A673 (cell line): ENCODE data around the gene VWA2. TPM values are rescaled to one million over a fixed set of nuclear protein-coding genes. Genes with fewer than 3 reads are reported as not detected.

Source experiments
- BruUV-seq: library from RNA; stranded (reverse); fragments of 400-500 nt; replicated peaks from 2 replicates; lab custom pipeline; 2021; lab: Mats Ljungman, UMichigan
- CTCF ChIA-PET: fragments of 300-600 bp; sonication (Branson Sonifier 250); formaldehyde crosslinking; loops from one replicate; lab custom pipeline; 2022; ENCODE audit warnings: antibody characterized with exemption; lab: Charles Lee
- POLR2A ChIA-PET: fragments of 300-600 bp; sonication (Branson Sonifier 250); formaldehyde crosslinking; loops from one replicate; lab custom pipeline; 2022; ENCODE audit warnings: antibody characterized with exemption; ENCODE audit not compliant: low non-redundant PET; lab: Charles Lee
- DNase-seq: peaks from one replicate; pipeline ENCODE4 v3.0.0-alpha.2; 2015; ENCODE audit warnings: low spot score
- H3K27ac ChIP-seq: fragments of 200-600 bp; sonication (generic); 2 replicates; pipeline ENCODE4 v1.5.1; 2016; ENCODE audit warnings: mixed run types, low read depth, mild to moderate bottlenecking, mixed read lengths, antibody characterized with exemption, low read length; ENCODE audit not compliant: poor library complexity, severe bottlenecking
- H3K27me3 ChIP-seq: fragments of 200-600 bp; sonication (generic); replicated peaks from 2 replicates; pipeline ENCODE4 v1.6.1; 2017; ENCODE audit warnings: mixed run types, low read depth, mild to moderate bottlenecking, mixed read lengths, antibody characterized with exemption, low read length; ENCODE audit not compliant: insufficient read depth, poor library complexity
- H3K36me3 ChIP-seq: fragments of 200-600 bp; sonication (generic); 2 replicates; pipeline ENCODE4 v1.6.1; 2016; ENCODE audit warnings: mixed run types, mild to moderate bottlenecking, mixed read lengths, antibody characterized with exemption, low read length; ENCODE audit not compliant: insufficient read depth, poor library complexity, severe bottlenecking
- H3K4me1 ChIP-seq: fragments of 200-600 bp; sonication (generic); 2 replicates; pipeline ENCODE4 v1.6.1; 2017; ENCODE audit warnings: mixed run types, mild to moderate bottlenecking, mixed read lengths, antibody characterized with exemption, low read length; ENCODE audit not compliant: insufficient read depth, poor library complexity, severe bottlenecking
- H3K4me3 ChIP-seq: fragments of 200-600 bp; sonication (generic); 2 replicates; pipeline ENCODE4 v1.5.1; 2016; ENCODE audit warnings: low read depth, mixed run types, mild to moderate bottlenecking, mixed read lengths, low read length; ENCODE audit not compliant: poor library complexity, severe bottlenecking
- H3K9me3 ChIP-seq: fragments of 200-600 bp; sonication (generic); 2 replicates; pipeline ENCODE4 v1.6.1; 2016; ENCODE audit warnings: mixed run types, low read depth, mild to moderate bottlenecking, mixed read lengths, antibody characterized with exemption, low read length; ENCODE audit not compliant: poor library complexity, severe bottlenecking
- EZH2 ChIP-seq: fragments of 200-600 bp; sonication (generic); IDR thresholded peaks from 2 replicates; pipeline ENCODE4 v1.6.1; 2017; ENCODE audit warnings: borderline replicate concordance, low read depth, mild to moderate bottlenecking, mixed read lengths, antibody characterized with exemption, low read length; ENCODE audit not compliant: poor library complexity, severe bottlenecking
- intact Hi-C: fragments of 100-400 bp; cut with micrococcal nuclease; formaldehyde crosslinking; loops from one replicate; pipeline ENCODE4 v1.10.0; 2022; ENCODE audit not compliant: unreplicated experiment
- total RNA-seq: library from RNA; stranded (reverse); gene quantifications from 2 replicates; pipeline ENCODE4 v1.2.3, GENCODE V29; 2021
- TF ChIP-seq, protein P1 (sequence below): fragments of 300-800, 200-600 bp; sonication (generic); conservative IDR thresholded peaks from 2 replicates; pipeline ENCODE4 v1.5.1; 2017; ENCODE audit warnings: low read depth, mild to moderate bottlenecking, antibody characterized with exemption, low read length, moderate library complexity, mixed read lengths

VWA2 gene
- total RNA-seq, 1 experiment from 2014 or later, result not detected

DNA sequence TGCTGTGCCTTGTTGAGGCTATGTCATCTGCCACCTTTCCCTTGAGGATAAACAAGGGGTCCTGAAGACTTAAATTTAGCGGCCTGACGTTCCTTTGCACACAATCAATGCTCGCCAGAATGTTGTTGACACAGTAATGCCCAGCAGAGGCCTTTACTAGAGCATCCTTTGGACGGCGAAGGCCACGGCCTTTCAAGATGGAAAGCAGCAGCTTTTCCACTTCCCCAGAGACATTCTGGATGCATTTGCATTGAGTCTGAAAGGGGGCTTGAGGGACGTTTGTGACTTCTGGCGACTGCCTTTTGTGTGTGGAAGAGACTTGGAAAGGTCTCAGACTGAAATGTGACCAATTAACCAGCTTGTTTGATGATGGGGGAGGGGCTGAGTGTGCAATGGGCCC, 52.5 kb downstream of the VWA2 start:
- no TSS peak for BruUV-seq
- TF ChIP-seq EZH2, result no peak
- TF ChIP-seq, protein P1, sequence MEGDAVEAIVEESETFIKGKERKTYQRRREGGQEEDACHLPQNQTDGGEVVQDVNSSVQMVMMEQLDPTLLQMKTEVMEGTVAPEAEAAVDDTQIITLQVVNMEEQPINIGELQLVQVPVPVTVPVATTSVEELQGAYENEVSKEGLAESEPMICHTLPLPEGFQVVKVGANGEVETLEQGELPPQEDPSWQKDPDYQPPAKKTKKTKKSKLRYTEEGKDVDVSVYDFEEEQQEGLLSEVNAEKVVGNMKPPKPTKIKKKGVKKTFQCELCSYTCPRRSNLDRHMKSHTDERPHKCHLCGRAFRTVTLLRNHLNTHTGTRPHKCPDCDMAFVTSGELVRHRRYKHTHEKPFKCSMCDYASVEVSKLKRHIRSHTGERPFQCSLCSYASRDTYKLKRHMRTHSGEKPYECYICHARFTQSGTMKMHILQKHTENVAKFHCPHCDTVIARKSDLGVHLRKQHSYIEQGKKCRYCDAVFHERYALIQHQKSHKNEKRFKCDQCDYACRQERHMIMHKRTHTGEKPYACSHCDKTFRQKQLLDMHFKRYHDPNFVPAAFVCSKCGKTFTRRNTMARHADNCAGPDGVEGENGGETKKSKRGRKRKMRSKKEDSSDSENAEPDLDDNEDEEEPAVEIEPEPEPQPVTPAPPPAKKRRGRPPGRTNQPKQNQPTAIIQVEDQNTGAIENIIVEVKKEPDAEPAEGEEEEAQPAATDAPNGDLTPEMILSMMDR, result no peak
- Histone ChIP-seq H3K4me1 (no peaks in the 10 kb centered on the region), H3K4me3 (no peak overlapping the region), H3K9me3 (peaks cover 8% of the 10 kb centered on the region), H3K36me3 (no peaks in the 10 kb centered on the region), H3K27me3 (no peaks in the 10 kb centered on the region), H3K27ac (no peak overlapping the region)
- POLR2A ChIA-PET, result no interaction called here
- intact Hi-C loops, result no loop called here
- no peak for DNase-seq
- CTCF ChIA-PET, result interaction anchor here (2.1 kb wide), 1 partner anchor 13 kb away, joined by 7 read pairs; no protein-coding TSS in a partner anchor

DNA sequence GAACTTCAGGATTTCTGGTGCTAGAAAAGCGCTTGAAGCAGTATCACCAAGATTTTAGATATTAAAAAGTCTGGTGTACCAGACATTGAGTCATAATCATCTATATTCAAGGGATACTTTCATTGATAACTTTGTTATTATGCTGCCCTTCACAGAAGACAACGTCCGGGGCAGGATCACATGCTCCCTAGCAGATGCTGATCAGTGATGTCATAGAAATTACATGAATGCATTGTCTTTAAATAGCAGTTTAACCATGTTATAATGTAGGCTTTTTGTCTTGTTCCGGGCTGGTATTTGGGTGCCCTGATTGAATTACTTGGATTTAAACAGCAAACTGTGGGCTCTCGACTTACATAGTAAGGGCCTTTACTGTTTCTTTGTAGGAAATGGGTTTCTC, 54.0 kb downstream of the VWA2 start:
- TF ChIP-seq EZH2, result no peak
- TF ChIP-seq, protein P1, result no peak
- intact Hi-C loops, result no loop called here
- peaks cover 8% of the 10 kb centered on the region for H3K9me3 ChIP-seq
- BruUV-seq, result no TSS peak
- POLR2A ChIA-PET, result no interaction called here
- CTCF ChIA-PET, result no interaction called here
- DNase-seq, result no peak
- no peak overlapping the region for H3K27ac ChIP-seq
- H3K4me3 ChIP-seq, result no peak overlapping the region
- no peaks in the 10 kb centered on the region for H3K27me3 ChIP-seq
- H3K36me3 ChIP-seq, result no peaks in the 10 kb centered on the region
- no peaks in the 10 kb centered on the region for H3K4me1 ChIP-seq

DNA sequence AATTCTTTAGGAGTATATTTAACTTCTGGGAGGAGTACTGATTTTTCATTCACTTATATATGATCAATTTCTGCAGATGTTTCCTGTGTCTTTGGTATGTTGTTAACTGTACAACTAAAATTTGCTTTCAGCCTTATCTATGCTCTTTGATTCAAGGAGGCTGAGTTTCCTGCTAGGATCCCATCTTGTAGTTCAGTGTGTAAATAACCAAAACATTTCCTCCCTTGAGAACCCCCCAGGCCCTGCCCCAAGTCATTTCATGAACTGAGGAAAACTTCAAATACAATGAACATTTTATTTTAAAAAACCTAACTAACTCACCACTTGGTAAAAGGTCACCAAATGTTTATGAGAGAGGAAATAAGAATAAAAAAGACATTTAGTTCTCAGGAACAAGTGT, 55.5 kb downstream of the VWA2 start:
- ChIA-PET CTCF (no interaction called here), POLR2A (no interaction called here)
- H3K36me3 ChIP-seq, result no peaks in the 10 kb centered on the region
- H3K9me3 ChIP-seq, result peaks cover 8% of the 10 kb centered on the region
- TF ChIP-seq, protein P1, result no peak
- TF ChIP-seq EZH2, result no peak
- H3K4me3 ChIP-seq, result no peak overlapping the region
- intact Hi-C loops, result no loop called here
- DNase-seq, result no peak
- H3K4me1 ChIP-seq, result no peaks in the 10 kb centered on the region
- no peak overlapping the region for H3K27ac ChIP-seq
- H3K27me3 ChIP-seq, result no peaks in the 10 kb centered on the region
- BruUV-seq, result no TSS peak
